Prostate gland (tissue), 2 donors: Measurements from ENCODE around the gene PDLIM7.

Source experiments
- POLR2A ChIP-seq: fragments of 450-650 bp; IDR thresholded peaks from one replicate; pipeline ENCODE4 v1.6.1; 2016; ENCODE audit warnings: antibody characterized with exemption, mild to moderate bottlenecking
- TF ChIP-seq, protein P1 (sequence below), 4 experiments: fragments of 200-600 bp in 2 of 4; fragments of 450-650 bp in 2 of 4; sonication (generic) in 2 of 4; IDR thresholded peaks; 1 replicate in 3 of 4; 2 replicates in 1 of 4; pipeline ENCODE4 v1.5.1; 2016 to 2019; ENCODE audit warnings: antibody characterized with exemption in 4 of 4, mild to moderate bottlenecking in 2 of 4, moderate library complexity in 2 of 4

DNA sequence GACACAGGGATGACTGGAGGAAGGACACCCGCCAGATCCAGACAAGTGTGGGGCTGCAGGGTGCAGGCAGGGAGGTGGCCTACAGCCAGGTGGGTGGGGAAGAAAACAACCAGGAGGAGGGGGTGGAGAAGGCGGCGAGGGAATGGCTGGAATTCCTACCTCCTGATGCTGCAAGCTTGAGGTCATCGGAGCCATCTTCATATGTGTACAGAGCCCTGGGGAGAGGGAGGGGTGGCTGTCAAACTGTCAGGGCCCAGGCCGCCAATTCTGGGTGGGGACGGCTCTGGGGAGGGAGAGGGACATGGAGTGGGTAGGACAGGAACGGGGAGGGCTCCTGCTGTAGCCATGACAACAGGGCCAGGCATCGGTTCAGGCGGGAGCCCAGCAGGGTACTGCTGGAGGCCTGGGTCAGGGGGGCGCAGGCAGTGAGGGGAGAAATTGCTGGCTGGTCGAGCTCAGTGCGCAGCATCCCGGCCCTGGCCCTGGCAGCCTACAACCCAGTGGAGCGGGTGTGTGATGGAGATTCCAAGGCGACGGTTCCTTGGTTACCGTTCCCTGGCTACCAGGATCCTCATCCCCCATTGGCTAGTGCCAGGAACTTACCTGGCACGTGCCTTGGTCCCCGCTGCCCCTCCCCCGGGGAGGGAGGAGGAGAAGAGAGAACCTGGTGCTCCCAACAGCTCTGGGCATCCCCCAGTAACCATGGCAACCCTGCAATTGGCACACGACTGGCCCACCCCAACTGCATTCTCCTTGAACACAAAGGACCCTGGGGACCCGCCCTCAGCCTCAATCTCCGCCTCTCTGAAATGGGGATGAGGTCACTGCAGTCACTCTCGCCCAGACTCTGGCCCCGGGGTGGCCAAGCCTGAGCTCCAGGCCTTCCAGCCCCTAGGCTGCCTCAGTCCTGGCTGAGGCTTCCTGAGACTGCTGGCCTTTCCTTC lies 28.4 kb downstream of the PDLIM7 start:
- TF ChIP-seq, protein P1, sequence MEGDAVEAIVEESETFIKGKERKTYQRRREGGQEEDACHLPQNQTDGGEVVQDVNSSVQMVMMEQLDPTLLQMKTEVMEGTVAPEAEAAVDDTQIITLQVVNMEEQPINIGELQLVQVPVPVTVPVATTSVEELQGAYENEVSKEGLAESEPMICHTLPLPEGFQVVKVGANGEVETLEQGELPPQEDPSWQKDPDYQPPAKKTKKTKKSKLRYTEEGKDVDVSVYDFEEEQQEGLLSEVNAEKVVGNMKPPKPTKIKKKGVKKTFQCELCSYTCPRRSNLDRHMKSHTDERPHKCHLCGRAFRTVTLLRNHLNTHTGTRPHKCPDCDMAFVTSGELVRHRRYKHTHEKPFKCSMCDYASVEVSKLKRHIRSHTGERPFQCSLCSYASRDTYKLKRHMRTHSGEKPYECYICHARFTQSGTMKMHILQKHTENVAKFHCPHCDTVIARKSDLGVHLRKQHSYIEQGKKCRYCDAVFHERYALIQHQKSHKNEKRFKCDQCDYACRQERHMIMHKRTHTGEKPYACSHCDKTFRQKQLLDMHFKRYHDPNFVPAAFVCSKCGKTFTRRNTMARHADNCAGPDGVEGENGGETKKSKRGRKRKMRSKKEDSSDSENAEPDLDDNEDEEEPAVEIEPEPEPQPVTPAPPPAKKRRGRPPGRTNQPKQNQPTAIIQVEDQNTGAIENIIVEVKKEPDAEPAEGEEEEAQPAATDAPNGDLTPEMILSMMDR (IDR thresholded peaks at IDR 0.05), result no peak
- TF ChIP-seq POLR2A, result no peak
